ENCODE data around the gene KBTBD4. TPM values are rescaled to one million over a fixed set of nuclear protein-coding genes. Genes with fewer than 3 reads are reported as not detected.

KBTBD4 gene
- total RNA-seq, 1 donor from 2014 or later: 20.4 TPM

DNA sequence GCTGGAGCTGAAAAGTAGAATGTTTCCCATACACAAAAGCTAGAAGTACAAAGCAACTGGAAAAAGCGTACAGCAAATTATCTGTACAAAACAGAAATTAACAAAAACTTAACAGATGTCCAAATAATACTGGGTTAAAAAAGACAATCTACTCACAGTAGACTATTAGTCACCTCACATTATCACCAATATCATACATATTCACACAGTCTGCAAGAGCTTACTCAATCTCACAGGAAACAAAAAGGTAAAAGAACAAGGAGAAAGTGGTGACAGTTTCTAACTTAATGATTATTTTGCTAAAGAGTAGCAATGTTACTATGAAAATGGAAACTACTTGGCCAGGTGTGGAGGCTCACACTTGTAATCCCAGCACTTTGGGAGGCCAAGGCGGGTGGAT, 37.7 kb downstream of the KBTBD4 start:
- no peaks in the 10 kb centered on the region for H3K27me3 Mint-ChIP-seq
- ChIA-PET CTCF (interaction anchor here (1.5 kb wide), 1 partner anchor 11 kb away, joined by 4 read pairs; no protein-coding TSS in a partner anchor), POLR2A (interaction anchor here (0.6 to 2.7 kb wide), 2 partner anchors 10 to 39 kb away, joined by 9 to 12 read pairs; no protein-coding TSS in a partner anchor)
- no peak overlapping the region for H3K4me3 Mint-ChIP-seq
- no peak overlapping the region for H3K27ac Mint-ChIP-seq
- TF ChIP-seq, protein P1, sequence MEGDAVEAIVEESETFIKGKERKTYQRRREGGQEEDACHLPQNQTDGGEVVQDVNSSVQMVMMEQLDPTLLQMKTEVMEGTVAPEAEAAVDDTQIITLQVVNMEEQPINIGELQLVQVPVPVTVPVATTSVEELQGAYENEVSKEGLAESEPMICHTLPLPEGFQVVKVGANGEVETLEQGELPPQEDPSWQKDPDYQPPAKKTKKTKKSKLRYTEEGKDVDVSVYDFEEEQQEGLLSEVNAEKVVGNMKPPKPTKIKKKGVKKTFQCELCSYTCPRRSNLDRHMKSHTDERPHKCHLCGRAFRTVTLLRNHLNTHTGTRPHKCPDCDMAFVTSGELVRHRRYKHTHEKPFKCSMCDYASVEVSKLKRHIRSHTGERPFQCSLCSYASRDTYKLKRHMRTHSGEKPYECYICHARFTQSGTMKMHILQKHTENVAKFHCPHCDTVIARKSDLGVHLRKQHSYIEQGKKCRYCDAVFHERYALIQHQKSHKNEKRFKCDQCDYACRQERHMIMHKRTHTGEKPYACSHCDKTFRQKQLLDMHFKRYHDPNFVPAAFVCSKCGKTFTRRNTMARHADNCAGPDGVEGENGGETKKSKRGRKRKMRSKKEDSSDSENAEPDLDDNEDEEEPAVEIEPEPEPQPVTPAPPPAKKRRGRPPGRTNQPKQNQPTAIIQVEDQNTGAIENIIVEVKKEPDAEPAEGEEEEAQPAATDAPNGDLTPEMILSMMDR (IDR thresholded peaks at IDR 0.05): no peak
- peaks cover 32% of the 10 kb centered on the region for H3K36me3 Mint-ChIP-seq (ENCODE audit: low read depth)
- no peaks in the 10 kb centered on the region for H3K9me3 Mint-ChIP-seq
- ATAC-seq (ENCODE audit: low read depth) (no peak), DNase-seq (no peak)
- intact Hi-C loops (cut with micrococcal nuclease): no loop called here
- H3K4me1 Mint-ChIP-seq: peaks cover 71% of the 10 kb centered on the region

DNA sequence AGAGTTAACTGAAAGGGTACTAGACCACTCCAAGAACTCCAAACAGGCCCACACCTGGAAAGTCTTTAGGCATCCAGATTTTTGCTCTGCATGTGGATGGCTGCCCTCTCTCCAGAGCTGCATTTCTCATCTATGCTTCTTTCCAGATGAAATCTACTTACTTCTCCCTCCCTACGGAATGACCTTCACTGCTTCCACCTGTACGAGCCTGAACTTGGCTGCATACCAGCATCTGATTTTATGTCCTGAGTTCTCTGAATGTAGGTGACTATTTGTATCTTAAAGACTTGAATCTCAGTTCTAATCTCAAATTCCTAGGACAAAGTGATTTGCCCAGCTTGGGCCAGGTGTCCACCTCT, 39.1 kb downstream of the KBTBD4 start:
- H3K36me3 Mint-ChIP-seq (ENCODE audit: low read depth): peaks cover 39% of the 10 kb centered on the region
- peak overlapping the region; percentile 15 for H3K4me3 Mint-ChIP-seq
- no peak for DNase-seq
- ChIA-PET CTCF (interaction anchor here (1.5 kb wide), 1 partner anchor 12 kb away, joined by 4 read pairs; no protein-coding TSS in a partner anchor), POLR2A (interaction anchor here (2.7 kb wide), 1 partner anchor 12 kb away, joined by 12 read pairs; no protein-coding TSS in a partner anchor)
- H3K27ac Mint-ChIP-seq: no peak overlapping the region
- no peaks in the 10 kb centered on the region for H3K9me3 Mint-ChIP-seq
- H3K27me3 Mint-ChIP-seq: no peaks in the 10 kb centered on the region
- intact Hi-C loops (cut with micrococcal nuclease): no loop called here
- no peak for ATAC-seq (ENCODE audit: low read depth)
- TF ChIP-seq, protein P1 (IDR thresholded peaks at IDR 0.05): no peak
- peaks cover 75% of the 10 kb centered on the region for H3K4me1 Mint-ChIP-seq

DNA sequence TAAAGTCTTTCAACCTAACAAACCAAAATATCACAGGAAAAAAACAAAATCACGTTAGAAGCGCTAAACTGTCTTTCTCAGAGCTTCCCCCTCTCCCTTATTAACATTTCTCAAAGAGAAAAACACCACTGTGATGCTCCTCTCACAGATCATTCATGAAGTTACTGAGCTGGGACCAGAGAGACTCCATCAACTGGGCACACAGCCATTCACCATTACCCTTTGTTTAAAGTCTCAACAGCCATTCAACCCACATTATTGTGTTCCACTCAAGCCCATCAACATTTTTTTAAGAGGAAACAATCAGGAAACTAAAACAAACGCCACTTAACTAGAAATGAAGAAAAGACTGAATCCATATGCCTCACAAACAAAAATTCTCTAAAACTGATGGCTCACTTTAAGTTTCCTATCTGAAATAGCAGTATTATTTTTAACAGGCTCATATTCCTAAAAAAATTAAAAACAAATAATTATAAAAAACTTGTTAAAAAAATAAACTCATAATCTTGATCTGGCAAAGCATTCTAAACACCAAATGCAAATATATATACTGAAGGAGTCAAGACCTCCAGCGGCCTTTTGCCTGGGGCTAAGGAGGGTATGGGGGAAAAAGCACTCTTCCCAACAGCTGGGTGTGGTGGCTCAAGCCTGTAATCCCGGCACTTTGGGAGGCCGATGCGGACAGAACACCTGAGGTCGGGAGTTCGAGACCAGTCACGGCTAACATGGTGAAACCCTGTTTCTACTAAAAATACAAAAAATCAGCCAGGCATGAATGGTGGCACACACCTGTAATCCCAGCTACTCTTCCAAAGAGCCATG, 39.8 kb downstream of the KBTBD4 start:
- ATAC-seq (ENCODE audit: low read depth) (no peak), DNase-seq (no peak)
- H3K27me3 Mint-ChIP-seq: no peaks in the 10 kb centered on the region
- no peaks in the 10 kb centered on the region for H3K9me3 Mint-ChIP-seq
- H3K4me1 Mint-ChIP-seq: peaks cover 72% of the 10 kb centered on the region
- intact Hi-C loops (cut with micrococcal nuclease): no loop called here
- no peak overlapping the region for H3K4me3 Mint-ChIP-seq
- TF ChIP-seq, protein P1 (IDR thresholded peaks at IDR 0.05): no peak
- ChIA-PET POLR2A (no interaction called here), CTCF (no interaction called here)
- peaks cover 35% of the 10 kb centered on the region for H3K36me3 Mint-ChIP-seq (ENCODE audit: low read depth)
- H3K27ac Mint-ChIP-seq: peak overlapping the region; percentile 53

DNA sequence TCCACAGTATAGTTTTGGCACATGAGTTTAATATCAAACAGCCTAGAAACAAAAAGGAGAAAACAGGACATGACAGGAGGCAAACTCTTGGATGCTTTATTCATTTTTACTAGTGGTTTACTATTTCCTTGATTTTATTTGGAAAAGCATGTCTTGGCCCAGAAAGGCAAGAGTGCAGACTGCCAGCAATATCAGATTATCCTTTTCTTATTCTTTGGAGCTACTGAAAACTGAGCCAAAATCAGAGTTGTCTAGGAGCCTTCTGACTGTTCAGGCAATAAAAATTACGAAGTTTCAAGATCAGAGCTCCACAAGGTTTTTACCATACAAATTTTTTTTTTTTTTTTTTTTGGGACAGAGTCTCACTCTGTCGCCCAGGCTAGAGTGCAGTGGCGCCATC, 41.9 kb downstream of the KBTBD4 start:
- ChIA-PET CTCF (no interaction called here), POLR2A (interaction anchor here (0.7 to 0.9 kb wide), 2 partner anchors 19 to 344 kb away, joined by 3 to 5 read pairs; no protein-coding TSS in a partner anchor)
- intact Hi-C loops (cut with micrococcal nuclease): no loop called here
- H3K4me1 Mint-ChIP-seq: peaks cover 71% of the 10 kb centered on the region
- no peaks in the 10 kb centered on the region for H3K9me3 Mint-ChIP-seq
- no peak overlapping the region for H3K27ac Mint-ChIP-seq
- TF ChIP-seq, protein P1 (IDR thresholded peaks at IDR 0.05): no peak
- H3K27me3 Mint-ChIP-seq: no peaks in the 10 kb centered on the region
- no peak overlapping the region for H3K4me3 Mint-ChIP-seq
- peaks cover 33% of the 10 kb centered on the region for H3K36me3 Mint-ChIP-seq (ENCODE audit: low read depth)
- ATAC-seq (ENCODE audit: low read depth) (no peak), DNase-seq (no peak)

DNA sequence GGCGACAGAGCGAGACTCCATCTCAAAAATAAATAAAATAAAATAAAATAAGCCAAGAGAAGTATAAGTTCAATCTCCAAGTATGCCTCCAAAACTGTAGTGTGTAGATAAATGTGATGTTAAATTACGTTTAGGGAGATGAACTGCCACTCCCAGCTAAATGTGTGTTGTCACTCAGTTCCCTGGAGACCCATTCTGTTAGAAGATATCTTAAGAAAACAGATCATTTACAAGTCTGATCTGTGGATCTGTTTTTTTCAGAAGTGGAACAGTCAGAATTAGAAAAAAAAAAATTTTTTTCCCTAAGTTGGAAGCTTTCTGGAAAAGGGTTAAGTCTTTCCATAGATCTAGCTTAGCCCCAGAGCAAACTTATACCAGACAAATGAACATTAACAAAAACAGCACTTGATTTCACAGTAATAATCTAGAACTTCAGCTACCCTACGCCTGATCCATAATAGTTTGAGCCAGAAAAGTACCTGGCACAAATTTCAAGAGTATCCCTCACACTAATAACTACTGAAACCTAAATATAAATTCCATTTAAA, 44.0 kb downstream of the KBTBD4 start:
- TF ChIP-seq, protein P1 (IDR thresholded peaks at IDR 0.05): no peak
- DNase-seq (no peak), ATAC-seq (ENCODE audit: low read depth) (no peak)
- H3K9me3 Mint-ChIP-seq: no peaks in the 10 kb centered on the region
- no peaks in the 10 kb centered on the region for H3K27me3 Mint-ChIP-seq
- CTCF ChIA-PET: no interaction called here
- no peak overlapping the region for H3K27ac Mint-ChIP-seq
- intact Hi-C loops (cut with micrococcal nuclease): no loop called here
- POLR2A ChIA-PET: interaction anchor here (0.7 kb wide), 1 partner anchor 9 kb away, joined by 3 read pairs; no protein-coding TSS in a partner anchor
- no peak overlapping the region for H3K4me3 Mint-ChIP-seq
- H3K4me1 Mint-ChIP-seq: peaks cover 59% of the 10 kb centered on the region
- peaks cover 31% of the 10 kb centered on the region for H3K36me3 Mint-ChIP-seq (ENCODE audit: low read depth)
